ENCODE measurements around the gene ACAP2.

DNA sequence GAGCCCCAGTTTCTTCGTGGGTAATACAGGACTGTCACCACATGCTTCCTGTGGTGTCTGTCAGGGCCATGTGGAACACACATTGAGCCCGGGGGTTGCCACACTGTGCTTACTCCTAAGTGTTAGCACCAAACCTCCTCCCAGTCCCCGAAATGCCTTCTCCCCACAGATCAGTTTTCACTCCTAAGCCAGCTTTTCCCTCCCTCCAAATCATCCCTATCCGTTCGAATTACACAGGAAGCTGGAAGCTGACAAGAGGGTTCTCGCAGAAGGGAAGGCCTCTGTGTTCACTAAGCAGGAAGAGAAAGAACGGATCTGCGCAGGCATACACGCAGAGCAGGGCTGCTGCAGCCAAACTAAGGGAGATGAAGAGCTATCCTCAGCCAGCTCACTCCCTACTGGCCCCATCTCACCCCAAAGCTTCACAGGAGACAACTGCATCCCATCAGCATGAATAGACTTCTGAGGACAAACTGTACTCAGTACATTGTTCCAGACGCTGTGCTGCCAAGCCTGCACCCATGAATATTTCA, 204.2 kb downstream of the ACAP2 start:
- TF ChIP-seq POLR2A (IDR thresholded peaks at IDR 0.05): no peak
- TF ChIP-seq, protein P1, sequence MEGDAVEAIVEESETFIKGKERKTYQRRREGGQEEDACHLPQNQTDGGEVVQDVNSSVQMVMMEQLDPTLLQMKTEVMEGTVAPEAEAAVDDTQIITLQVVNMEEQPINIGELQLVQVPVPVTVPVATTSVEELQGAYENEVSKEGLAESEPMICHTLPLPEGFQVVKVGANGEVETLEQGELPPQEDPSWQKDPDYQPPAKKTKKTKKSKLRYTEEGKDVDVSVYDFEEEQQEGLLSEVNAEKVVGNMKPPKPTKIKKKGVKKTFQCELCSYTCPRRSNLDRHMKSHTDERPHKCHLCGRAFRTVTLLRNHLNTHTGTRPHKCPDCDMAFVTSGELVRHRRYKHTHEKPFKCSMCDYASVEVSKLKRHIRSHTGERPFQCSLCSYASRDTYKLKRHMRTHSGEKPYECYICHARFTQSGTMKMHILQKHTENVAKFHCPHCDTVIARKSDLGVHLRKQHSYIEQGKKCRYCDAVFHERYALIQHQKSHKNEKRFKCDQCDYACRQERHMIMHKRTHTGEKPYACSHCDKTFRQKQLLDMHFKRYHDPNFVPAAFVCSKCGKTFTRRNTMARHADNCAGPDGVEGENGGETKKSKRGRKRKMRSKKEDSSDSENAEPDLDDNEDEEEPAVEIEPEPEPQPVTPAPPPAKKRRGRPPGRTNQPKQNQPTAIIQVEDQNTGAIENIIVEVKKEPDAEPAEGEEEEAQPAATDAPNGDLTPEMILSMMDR (IDR thresholded peaks at IDR 0.05): no peak
- peak in 1 of 2 donors; percentile 22 for TF ChIP-seq EP300 (IDR thresholded peaks at IDR 0.05)

Data from tibial nerve (tissue), 4 donors.